Right atrium auricular region (tissue), 2 donors: ENCODE results near the gene EPOP. TPM values are rescaled to one million over a fixed set of nuclear protein-coding genes. Genes with fewer than 3 reads are reported as not detected.

Experiments
- DNase-seq: peaks from one replicate; pipeline ENCODE4 v3.0.0-alpha.2; 2019; ENCODE audit warnings: low spot score
- H3K27ac ChIP-seq, 2 donors: fragments of 200-600 bp; sonication (generic); 1 replicate in 1 of 2; 2 replicates in 1 of 2; pipeline ENCODE4 v1.5.1; 2016 to 2019
- H3K27me3 ChIP-seq, 2 donors: fragments of 200-600 bp; sonication (generic); one replicate each; pipeline versions ENCODE4 v1.5.1 to v1.6.0; 2017 to 2019
- H3K36me3 ChIP-seq: fragments of 200-600 bp; sonication (generic); one replicate; pipeline ENCODE4 v1.5.1; 2016
- H3K4me1 ChIP-seq, 2 donors: fragments of 200-600 bp; sonication (generic); one replicate each; pipeline versions ENCODE4 v1.5.1 to v1.6.0; 2017 to 2019
- H3K4me3 ChIP-seq, 2 donors: fragments of 200-600 bp; sonication (generic); 1 replicate in 1 of 2; 2 replicates in 1 of 2; pipeline ENCODE4 v1.5.1; 2017 to 2019; ENCODE audit warnings: mild to moderate bottlenecking in 1 of 2, moderate library complexity in 1 of 2
- H3K9me3 ChIP-seq, 2 donors: fragments of 200-600 bp; sonication (generic); one replicate each; pipeline ENCODE4 v1.5.1; 2019
- CTCF ChIP-seq, 2 donors: fragments of 200-600 bp; sonication (generic); IDR thresholded peaks; one replicate each; pipeline ENCODE4 v1.5.1; 2019; ENCODE audit warnings: antibody characterized with exemption in 2 of 2
- total RNA-seq, 2 donors: library from RNA; depleted of rRNA; stranded (reverse); fragments of >200 nt; gene quantifications; one replicate each; pipeline ENCODE4 v1.1.0, GENCODE V29; 2016

Gene EPOP
- total RNA-seq, 2 donors from 2014 or later, result 0.70 to 3.1 TPM

- H3K36me3 ChIP-seq, result peaks cover 89% of the 10 kb centered on the region
- no peak for DNase-seq
These were observed 42.5 kb upstream of the EPOP start for GRCh38 chr17:38717139-38717745.

GRCh38 chr17:38716368-38717005, 41.7 kb upstream of the EPOP start:
- TF ChIP-seq CTCF (IDR thresholded peaks at IDR 0.05), result no peak
- H3K9me3 ChIP-seq, result no peaks in the 10 kb centered on the region
- peaks cover 89% of the 10 kb centered on the region for H3K36me3 ChIP-seq
- DNase-seq, result no peak
- H3K4me1 ChIP-seq, result peaks cover 0 to 12% of the 10 kb centered on the region in 2 donors
- no peaks in the 10 kb centered on the region for H3K27me3 ChIP-seq
- no peak overlapping the region for H3K27ac ChIP-seq
- H3K4me3 ChIP-seq, result no peak overlapping the region

More at GRCh38 chr17:38717139-38717745, 42.5 kb upstream of the EPOP start:
- H3K9me3 ChIP-seq, result no peaks in the 10 kb centered on the region
- H3K27ac ChIP-seq, result no peak overlapping the region
- no peak overlapping the region for H3K4me3 ChIP-seq
- TF ChIP-seq CTCF (IDR thresholded peaks at IDR 0.05), result no peak
- H3K27me3 ChIP-seq, result no peaks in the 10 kb centered on the region
- H3K4me1 ChIP-seq, result peaks cover 0 to 5% of the 10 kb centered on the region in 2 donors

DNA sequence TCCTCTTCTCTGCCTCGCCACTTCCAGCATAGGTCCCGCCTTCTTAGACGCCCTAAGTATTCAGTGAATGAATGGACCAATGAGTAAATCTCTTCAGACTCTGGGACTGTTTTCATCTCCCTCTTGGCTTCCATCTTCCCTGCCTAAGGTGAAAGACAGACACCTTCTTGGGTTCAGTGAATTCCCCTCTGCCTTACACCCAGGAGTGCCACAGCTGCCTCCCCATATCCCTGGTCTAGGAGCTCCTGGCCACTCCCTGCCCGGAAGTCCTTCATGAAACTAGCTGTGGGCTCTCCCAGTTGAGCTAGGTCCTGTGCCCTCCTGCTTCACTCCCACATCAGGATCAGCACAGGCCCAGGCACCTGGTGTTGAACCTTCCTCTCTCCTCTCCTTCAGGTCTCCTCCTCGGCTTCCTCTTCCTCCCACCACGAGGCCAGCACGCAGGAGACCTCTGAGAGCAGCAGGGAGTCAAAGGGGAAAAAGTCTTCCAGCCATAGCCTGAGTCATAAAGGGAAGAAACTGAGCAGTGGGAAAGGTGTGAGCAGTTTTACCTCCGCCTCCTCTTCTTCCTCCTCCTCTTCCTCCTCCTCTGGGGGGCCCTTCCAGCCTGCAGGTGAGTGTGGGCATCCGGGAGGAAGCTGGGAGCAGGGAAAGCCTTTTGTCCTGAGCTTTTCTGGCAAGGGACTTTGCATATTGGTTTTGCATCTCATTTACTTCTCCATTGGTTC, 40.6 kb upstream of the EPOP start:
- H3K27ac ChIP-seq, result no peak overlapping the region
- TF ChIP-seq CTCF (IDR thresholded peaks at IDR 0.05), result no peak
- peaks cover 0 to 23% of the 10 kb centered on the region in 2 donors for H3K4me1 ChIP-seq
- H3K36me3 ChIP-seq, result peaks cover 84% of the 10 kb centered on the region
- DNase-seq, result no peak
- H3K27me3 ChIP-seq, result no peaks in the 10 kb centered on the region
- no peak overlapping the region for H3K4me3 ChIP-seq
- no peaks in the 10 kb centered on the region for H3K9me3 ChIP-seq

GRCh38 chr17:38713456-38714075, 38.8 kb upstream of the EPOP start:
- Histone ChIP-seq H3K4me3 (no peak overlapping the region), H3K27ac (peak overlapping the region in 1 of 2 donors; percentile 86), H3K27me3 (no peaks in the 10 kb centered on the region), H3K4me1 (peaks cover 0 to 38% of the 10 kb centered on the region in 2 donors), H3K9me3 (no peaks in the 10 kb centered on the region), H3K36me3 (peaks cover 79% of the 10 kb centered on the region)
- no peak for DNase-seq
- TF ChIP-seq CTCF (IDR thresholded peaks at IDR 0.05), result no peak

DNA sequence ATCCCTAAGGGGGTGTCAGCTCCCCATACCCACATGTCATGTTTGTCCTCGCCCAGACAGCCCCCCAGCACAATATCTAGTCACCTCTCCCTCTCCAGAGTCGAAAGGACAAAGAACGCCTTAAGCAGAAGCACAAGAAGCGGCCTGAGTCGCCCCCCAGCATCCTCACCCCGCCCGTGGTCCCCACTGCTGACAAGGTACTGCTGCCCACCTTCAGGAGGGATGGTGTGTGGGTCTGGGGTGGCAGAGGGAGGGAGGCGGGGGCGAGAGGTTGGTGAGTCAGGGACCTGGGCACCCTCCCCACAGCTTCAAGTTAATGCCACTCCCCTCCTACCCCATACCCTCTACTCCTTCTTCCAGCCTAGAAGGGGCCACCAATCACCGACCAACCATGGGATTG, 37.8 kb upstream of the EPOP start:
- H3K4me1 ChIP-seq, result peaks cover 0 to 41% of the 10 kb centered on the region in 2 donors
- no peak for DNase-seq
- no peaks in the 10 kb centered on the region for H3K27me3 ChIP-seq
- no peak overlapping the region for H3K4me3 ChIP-seq
- TF ChIP-seq CTCF (IDR thresholded peaks at IDR 0.05), result no peak
- peak overlapping the region; percentile 53 to 86 for H3K27ac ChIP-seq
- no peaks in the 10 kb centered on the region for H3K9me3 ChIP-seq
- peaks cover 79% of the 10 kb centered on the region for H3K36me3 ChIP-seq
